Testis (tissue), 2 donors: ENCODE data around the gene JAKMIP1.

Experiments used
- CTCF ChIP-seq, 3 experiments: fragments of 450-650 bp in 2 of 3; fragments of 200-600 bp in 1 of 3; sonication (generic) in 1 of 3; IDR thresholded peaks; one replicate each; pipeline ENCODE4 v1.5.1; 2016 to 2019; ENCODE audit warnings: antibody characterized with exemption in 3 of 3, mild to moderate bottlenecking in 2 of 3, moderate library complexity in 1 of 3
- POLR2A ChIP-seq: fragments of 450-650 bp; IDR thresholded peaks from one replicate; pipeline ENCODE4 v1.6.1; 2017; ENCODE audit warnings: antibody characterized with exemption, mild to moderate bottlenecking, moderate library complexity

GRCh38 chr4:6201580-6202091 lies 1.3 kb upstream of the JAKMIP1 start:
- TF ChIP-seq POLR2A (no peak), CTCF (IDR thresholded peaks at IDR 0.05) (no peak)
